ENCODE measurements around the gene PLXNB2.
A peak's percentile ranks its signal among the peaks of the same experiment; 100 is the strongest.

Gene PLXNB2

GRCh38 chr22:50246242-50247175, 60.9 kb downstream of the PLXNB2 start:
- H3K4me3 ChIP-seq (ENCODE audit: low read length), result no peak overlapping the region
- H3K27me3 ChIP-seq (ENCODE audit: control insufficient read depth, insufficient read depth, low read length), result no peaks in the 10 kb centered on the region
- peaks cover 9% of the 10 kb centered on the region for H3K36me3 ChIP-seq (ENCODE audit: control insufficient read depth, insufficient read depth, low read length)
- no peak overlapping the region for H3K9ac ChIP-seq (ENCODE audit: low read length)
- H3K9me3 ChIP-seq (ENCODE audit: control insufficient read depth, low read length), result no peaks in the 10 kb centered on the region
- peaks cover 52% of the 10 kb centered on the region for H3K4me1 ChIP-seq (ENCODE audit: control insufficient read depth, insufficient read depth, low read length)

- Histone ChIP-seq H3K4me1 (ENCODE audit: control insufficient read depth, insufficient read depth, low read length) (peaks cover 50% of the 10 kb centered on the region), H3K9me3 (ENCODE audit: control insufficient read depth, low read length) (no peaks in the 10 kb centered on the region), H3K4me3 (ENCODE audit: low read length) (peak overlapping the region; percentile 43), H3K27me3 (ENCODE audit: control insufficient read depth, insufficient read depth, low read length) (no peaks in the 10 kb centered on the region), H3K36me3 (ENCODE audit: control insufficient read depth, insufficient read depth, low read length) (peaks cover 9% of the 10 kb centered on the region), H3K9ac (ENCODE audit: low read length) (peak overlapping the region; percentile 73)
Measured at GRCh38 chr22:50245214-50246072, 62.0 kb downstream of the PLXNB2 start.

GRCh38 chr22:50244420-50245213, 62.8 kb downstream of the PLXNB2 start, which contains the start of gene TUBGCP6:
TSS of gene TUBGCP6 (minus strand) at chr22:50245023. CDS start at chr22:50244459, 564 bp downstream.
- peak within 1 kb of the TSS; percentile 43 for H3K4me3 ChIP-seq (ENCODE audit: low read length)
- H3K27me3 ChIP-seq (ENCODE audit: control insufficient read depth, insufficient read depth, low read length), result no peaks in the 10 kb centered on the region
- peaks cover 9% of the 10 kb centered on the region for H3K36me3 ChIP-seq (ENCODE audit: control insufficient read depth, insufficient read depth, low read length)
- H3K9me3 ChIP-seq (ENCODE audit: control insufficient read depth, low read length), result no peaks in the 10 kb centered on the region
- H3K4me1 ChIP-seq (ENCODE audit: control insufficient read depth, insufficient read depth, low read length), result peaks cover 42% of the 10 kb centered on the region
- H3K9ac ChIP-seq (ENCODE audit: low read length), result peak within 1 kb of the TSS; percentile 73

- H3K4me1 ChIP-seq (ENCODE audit: control insufficient read depth, insufficient read depth, low read length), result peaks cover 42% of the 10 kb centered on the region
Measured at GRCh38 chr22:50243685-50244419, 63.6 kb downstream of the PLXNB2 start.

GRCh38 chr22:50242406-50242949, 65.0 kb downstream of the PLXNB2 start:
- H3K27me3 ChIP-seq (ENCODE audit: control insufficient read depth, insufficient read depth, low read length), result no peaks in the 10 kb centered on the region
- H3K4me3 ChIP-seq (ENCODE audit: low read length), result no peak overlapping the region
- peaks cover 34% of the 10 kb centered on the region for H3K4me1 ChIP-seq (ENCODE audit: control insufficient read depth, insufficient read depth, low read length)
- no peak overlapping the region for H3K9ac ChIP-seq (ENCODE audit: low read length)
- H3K36me3 ChIP-seq (ENCODE audit: control insufficient read depth, insufficient read depth, low read length), result peaks cover 9% of the 10 kb centered on the region
- no peaks in the 10 kb centered on the region for H3K9me3 ChIP-seq (ENCODE audit: control insufficient read depth, low read length)

More at GRCh38 chr22:50243685-50244419, 63.6 kb downstream of the PLXNB2 start:
- H3K27me3 ChIP-seq (ENCODE audit: control insufficient read depth, insufficient read depth, low read length), result no peaks in the 10 kb centered on the region
- peaks cover 9% of the 10 kb centered on the region for H3K36me3 ChIP-seq (ENCODE audit: control insufficient read depth, insufficient read depth, low read length)
- H3K9ac ChIP-seq (ENCODE audit: low read length), result peak overlapping the region; percentile 73
- H3K4me3 ChIP-seq (ENCODE audit: low read length), result peak overlapping the region; percentile 43
- no peaks in the 10 kb centered on the region for H3K9me3 ChIP-seq (ENCODE audit: control insufficient read depth, low read length)

GRCh38 chr22:50238755-50239154, 68.7 kb downstream of the PLXNB2 start:
- no peaks in the 10 kb centered on the region for H3K9me3 ChIP-seq (ENCODE audit: control insufficient read depth, low read length)
- H3K4me3 ChIP-seq (ENCODE audit: low read length), result no peak overlapping the region
- H3K4me1 ChIP-seq (ENCODE audit: control insufficient read depth, insufficient read depth, low read length), result peaks cover 16% of the 10 kb centered on the region
- H3K9ac ChIP-seq (ENCODE audit: low read length), result no peak overlapping the region
- no peaks in the 10 kb centered on the region for H3K27me3 ChIP-seq (ENCODE audit: control insufficient read depth, insufficient read depth, low read length)
- no peaks in the 10 kb centered on the region for H3K36me3 ChIP-seq (ENCODE audit: control insufficient read depth, insufficient read depth, low read length)

- H3K4me3 ChIP-seq (ENCODE audit: low read length), result no peak overlapping the region
- no peaks in the 10 kb centered on the region for H3K36me3 ChIP-seq (ENCODE audit: control insufficient read depth, insufficient read depth, low read length)
- H3K9me3 ChIP-seq (ENCODE audit: control insufficient read depth, low read length), result no peaks in the 10 kb centered on the region
- no peak overlapping the region for H3K9ac ChIP-seq (ENCODE audit: low read length)
- H3K27me3 ChIP-seq (ENCODE audit: control insufficient read depth, insufficient read depth, low read length), result no peaks in the 10 kb centered on the region
- peaks cover 4% of the 10 kb centered on the region for H3K4me1 ChIP-seq (ENCODE audit: control insufficient read depth, insufficient read depth, low read length)
Measured at GRCh38 chr22:50236731-50237409, 70.6 kb downstream of the PLXNB2 start.

- Histone ChIP-seq H3K9ac (ENCODE audit: low read length) (no peak overlapping the region), H3K27me3 (ENCODE audit: control insufficient read depth, insufficient read depth, low read length) (no peaks in the 10 kb centered on the region), H3K36me3 (ENCODE audit: control insufficient read depth, insufficient read depth, low read length) (no peaks in the 10 kb centered on the region), H3K9me3 (ENCODE audit: control insufficient read depth, low read length) (no peaks in the 10 kb centered on the region), H3K4me1 (ENCODE audit: control insufficient read depth, insufficient read depth, low read length) (no peaks in the 10 kb centered on the region), H3K4me3 (ENCODE audit: low read length) (no peak overlapping the region)
Measured at GRCh38 chr22:50233223-50233622, 74.2 kb downstream of the PLXNB2 start.

GRCh38 chr22:50232481-50233151, 74.8 kb downstream of the PLXNB2 start:
- Histone ChIP-seq H3K4me3 (ENCODE audit: low read length) (no peak overlapping the region), H3K9ac (ENCODE audit: low read length) (no peak overlapping the region), H3K4me1 (ENCODE audit: control insufficient read depth, insufficient read depth, low read length) (no peaks in the 10 kb centered on the region), H3K36me3 (ENCODE audit: control insufficient read depth, insufficient read depth, low read length) (no peaks in the 10 kb centered on the region), H3K9me3 (ENCODE audit: control insufficient read depth, low read length) (no peaks in the 10 kb centered on the region), H3K27me3 (ENCODE audit: control insufficient read depth, insufficient read depth, low read length) (no peaks in the 10 kb centered on the region)

- H3K9ac ChIP-seq (ENCODE audit: low read length), result no peak overlapping the region
- no peak overlapping the region for H3K4me3 ChIP-seq (ENCODE audit: low read length)
- H3K9me3 ChIP-seq (ENCODE audit: control insufficient read depth, low read length), result no peaks in the 10 kb centered on the region
- no peaks in the 10 kb centered on the region for H3K27me3 ChIP-seq (ENCODE audit: control insufficient read depth, insufficient read depth, low read length)
- no peaks in the 10 kb centered on the region for H3K4me1 ChIP-seq (ENCODE audit: control insufficient read depth, insufficient read depth, low read length)
- H3K36me3 ChIP-seq (ENCODE audit: control insufficient read depth, insufficient read depth, low read length), result peaks cover 3% of the 10 kb centered on the region
Measured at GRCh38 chr22:50229370-50229769, 78.1 kb downstream of the PLXNB2 start.

Measured in mucosa of stomach (tissue), 1 donor.